GM21619 (cell line): Measurements from ENCODE around the gene CNOT1.
"Not testable (repeated sequence)": the region's sequence is repeated elsewhere in the genome, so short reads cannot be mapped to it uniquely, and the experiment has no call there.

ENCODE experiments used
- ATAC-seq: cut with Tn5 transposase; IDR thresholded peaks from one replicate; pipeline ENCODE4 v1.9.1; 2021; ENCODE audit not compliant: unreplicated experiment

The CNOT1 gene

GRCh38 chr16:58629733-58630640, at the start of gene CNOT1:
Gene CNOT1, minus strand, starts transcription at chr16:58629826. Its CDS starts 30,489 bp downstream, at chr16:58599337.
- ATAC-seq: peak; percentile 80

GRCh38 chr16:58678716-58679115, 49.1 kb upstream of the CNOT1 start:
- no peak for ATAC-seq

- no peak for ATAC-seq
Measured at GRCh38 chr16:58678269-58678668, 48.6 kb upstream of the CNOT1 start.

GRCh38 chr16:58670946-58671583, 41.4 kb upstream of the CNOT1 start:
- no peak for ATAC-seq

- no peak for ATAC-seq
Measured at GRCh38 chr16:58670177-58670576, 40.6 kb upstream of the CNOT1 start.

- no peak for ATAC-seq
Measured at GRCh38 chr16:58665200-58665599, 35.6 kb upstream of the CNOT1 start.

GRCh38 chr16:58661199-58661830, 31.7 kb upstream of the CNOT1 start:
- peak; percentile 92 for ATAC-seq

- ATAC-seq: not testable (repeated sequence)
Measured at GRCh38 chr16:58659911-58660310, 30.3 kb upstream of the CNOT1 start.

- no peak for ATAC-seq
Measured at GRCh38 chr16:58658796-58659211, 29.2 kb upstream of the CNOT1 start.

GRCh38 chr16:58656899-58657298, 27.3 kb upstream of the CNOT1 start:
- no peak for ATAC-seq

- no peak for ATAC-seq
Measured at GRCh38 chr16:58655215-58655596, 25.6 kb upstream of the CNOT1 start.

GRCh38 chr16:58654560-58655214, 25.1 kb upstream of the CNOT1 start:
- no peak for ATAC-seq

- no peak for ATAC-seq
Measured at GRCh38 chr16:58652741-58653140, 23.1 kb upstream of the CNOT1 start.

- no peak for ATAC-seq
Measured at GRCh38 chr16:58651965-58652348, 22.3 kb upstream of the CNOT1 start.

GRCh38 chr16:58649707-58650106, 20.1 kb upstream of the CNOT1 start:
- ATAC-seq: no peak

GRCh38 chr16:58647107-58647506, 17.5 kb upstream of the CNOT1 start:
- ATAC-seq: no peak

- no peak for ATAC-seq
Measured at GRCh38 chr16:58644765-58645487, 15.3 kb upstream of the CNOT1 start.

GRCh38 chr16:58644108-58644507, 14.5 kb upstream of the CNOT1 start:
- no peak for ATAC-seq

GRCh38 chr16:58640949-58641348, 11.3 kb upstream of the CNOT1 start:
- ATAC-seq: no peak

- ATAC-seq: no peak
Measured at GRCh38 chr16:58639836-58640235, 10.2 kb upstream of the CNOT1 start.

GRCh38 chr16:58639230-58639629, 9.6 kb upstream of the CNOT1 start:
- no peak for ATAC-seq
